ENCODE results near the gene MAP3K9.
A peak's percentile ranks its signal among the peaks of the same experiment; 100 is the strongest.
"Not testable (repeated sequence)": the region's sequence is repeated elsewhere in the genome, so short reads cannot be mapped to it uniquely, and the experiment has no call there.

Gene MAP3K9

DNA sequence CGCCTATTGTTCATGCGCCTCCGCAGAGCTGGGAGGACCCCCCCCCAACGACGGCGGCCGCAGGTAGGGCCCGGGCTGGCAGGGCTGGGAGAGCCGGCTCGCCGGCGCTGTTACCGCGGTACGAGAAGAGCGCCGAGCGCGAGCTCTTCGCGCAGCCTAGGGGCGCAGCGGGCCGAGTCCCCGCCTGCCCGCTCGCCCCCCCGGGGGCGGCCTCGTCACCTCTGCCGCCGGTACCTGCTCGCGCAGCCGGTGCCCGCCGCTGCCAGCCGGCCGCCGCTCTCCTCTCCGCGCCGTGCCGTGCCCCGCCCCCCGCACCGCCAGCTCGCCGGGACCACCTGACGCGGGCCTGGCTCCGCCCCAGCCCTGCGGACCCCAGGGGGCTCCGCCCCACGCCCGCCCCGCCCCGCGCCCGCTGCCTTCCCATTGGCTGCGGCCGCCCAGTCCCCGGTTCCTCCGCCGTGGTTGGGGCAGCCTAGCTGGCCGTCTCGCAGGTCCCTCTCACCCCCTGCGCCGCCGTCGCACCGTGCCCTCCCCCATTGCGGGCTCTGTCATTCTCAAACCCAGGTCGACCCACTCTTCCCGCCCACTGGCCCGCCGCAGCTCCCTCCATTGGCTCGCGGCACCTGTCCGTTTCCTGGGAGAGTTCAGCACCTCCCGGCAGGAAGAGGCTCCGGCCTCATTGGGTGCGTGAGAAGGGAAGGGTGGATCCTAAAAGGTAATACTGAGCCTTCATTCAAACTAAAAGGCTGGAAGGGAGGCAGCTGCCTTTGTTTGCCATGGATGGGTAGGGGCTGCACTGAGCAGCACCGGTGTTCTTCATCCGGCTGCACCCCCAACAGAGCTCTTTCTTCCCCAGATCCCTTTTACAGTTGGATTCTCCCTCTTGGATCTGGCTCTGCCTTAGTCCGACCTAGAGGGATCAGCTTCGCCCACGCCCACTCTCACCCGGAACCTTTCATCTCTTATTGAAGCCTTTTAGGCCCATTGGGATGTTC is at the start of gene MAP3K9:
Gene MAP3K9 (minus strand): TSS at position 289 of the 995 bp plus-strand sequence. CDS start 342 bp downstream, outside the sequence.
- DNase-seq, result peak; percentile 95

DNA sequence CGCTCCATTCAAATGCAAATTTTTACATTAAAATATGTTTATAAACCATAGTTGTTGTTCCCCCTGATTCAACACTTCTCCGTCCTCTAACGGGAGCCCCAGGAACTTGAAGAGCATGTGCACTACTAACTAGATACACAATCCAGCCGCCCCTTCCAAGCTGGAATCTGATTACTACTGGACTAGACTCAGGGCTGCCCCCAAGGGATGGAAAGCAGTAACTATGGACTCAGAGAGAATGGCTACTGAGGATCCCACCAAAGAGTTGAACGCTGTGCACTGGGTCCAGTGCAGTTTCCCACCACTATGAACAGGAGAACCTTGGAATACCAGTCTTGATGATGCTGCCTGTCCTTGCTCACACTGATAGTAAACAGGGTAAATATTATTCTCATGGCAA is 49.3 kb upstream of the MAP3K9 start:
- DNase-seq, result no peak

DNA sequence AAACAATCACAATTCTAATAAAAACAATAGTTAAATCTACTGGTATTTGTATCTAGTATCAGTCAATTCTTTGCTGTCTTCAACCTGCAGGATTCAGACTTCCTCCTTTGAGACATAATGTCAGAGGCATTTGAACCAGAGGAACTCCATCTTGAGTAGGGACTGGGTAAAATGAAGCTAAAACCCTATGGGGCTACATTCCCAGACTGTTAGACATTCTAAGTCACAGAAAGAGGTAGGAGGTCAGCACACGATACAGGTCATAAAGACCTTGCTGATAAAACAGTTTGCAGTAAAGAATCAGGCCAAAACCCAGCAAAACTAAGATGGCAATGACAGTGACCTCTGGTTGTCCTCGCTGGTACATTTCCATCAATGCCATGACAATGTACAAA is 48.2 kb upstream of the MAP3K9 start:
- no peak for DNase-seq

DNA sequence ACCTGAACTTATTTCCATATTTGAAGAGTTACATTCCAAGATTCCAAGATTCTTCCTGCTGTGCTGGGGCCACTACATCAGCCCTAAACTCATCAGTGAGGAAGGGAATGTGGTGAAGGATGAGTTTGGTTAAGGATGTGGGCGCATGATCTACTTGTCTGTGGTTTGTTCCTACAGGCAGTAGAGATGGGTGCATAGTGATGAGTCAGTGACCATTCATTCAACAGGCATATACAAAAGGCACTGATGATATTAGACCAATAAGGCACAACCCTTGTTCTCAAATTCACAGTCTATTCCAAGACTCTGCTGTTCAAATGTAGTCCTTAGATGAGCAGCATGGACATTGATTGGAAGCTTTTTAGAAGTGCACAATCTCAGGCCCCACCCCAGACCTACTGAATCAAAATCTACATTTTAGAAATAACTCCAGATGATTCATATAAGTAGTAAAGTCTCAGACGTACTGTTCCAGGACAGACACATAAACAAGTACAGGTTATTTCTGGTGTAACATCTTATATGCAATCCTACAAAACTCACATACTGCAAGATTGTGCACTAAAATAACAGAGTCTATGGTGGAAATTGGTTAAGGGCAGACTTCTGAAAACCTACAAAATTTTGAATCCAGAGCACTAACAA is 47.7 kb upstream of the MAP3K9 start:
- DNase-seq, result no peak

DNA sequence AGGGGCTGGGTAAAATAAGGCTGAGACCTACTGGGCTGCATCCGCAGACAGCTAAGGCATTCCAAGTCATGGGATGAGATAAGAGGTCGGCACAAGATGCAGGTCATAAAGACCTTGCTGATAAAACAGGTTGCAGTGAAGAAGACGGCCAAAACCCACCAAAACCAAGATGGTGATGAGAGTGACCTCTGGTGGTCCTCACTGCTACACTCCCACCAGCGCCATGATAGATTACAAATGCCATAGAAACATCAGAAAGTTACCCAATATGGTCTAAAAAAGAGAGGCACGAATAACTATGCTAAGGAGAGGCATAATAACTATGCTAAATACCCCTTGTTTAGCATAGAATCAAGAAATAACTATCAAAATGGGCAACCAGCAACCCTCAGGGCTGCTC is 46.2 kb upstream of the MAP3K9 start:
- DNase-seq, result no peak

DNA sequence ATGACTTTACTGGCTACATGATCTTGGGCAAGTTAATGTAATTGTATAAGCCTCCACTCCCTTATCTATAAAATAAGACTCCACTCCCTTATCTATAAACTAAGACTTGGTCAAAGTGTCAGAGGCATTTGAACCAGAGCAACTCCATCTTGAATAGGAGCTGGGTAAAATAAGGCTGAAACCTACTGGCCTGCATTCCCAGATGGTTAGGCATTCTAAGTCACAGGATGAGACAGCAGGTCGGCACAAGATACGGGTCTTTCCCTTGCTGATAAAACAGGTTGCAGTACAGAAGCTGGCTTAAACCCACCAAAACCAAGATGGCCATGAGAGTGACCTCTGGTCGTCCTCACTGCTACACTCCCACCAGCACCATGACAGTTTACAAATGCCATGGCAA is 44.3 kb upstream of the MAP3K9 start:
- not testable (repeated sequence) for DNase-seq

DNA sequence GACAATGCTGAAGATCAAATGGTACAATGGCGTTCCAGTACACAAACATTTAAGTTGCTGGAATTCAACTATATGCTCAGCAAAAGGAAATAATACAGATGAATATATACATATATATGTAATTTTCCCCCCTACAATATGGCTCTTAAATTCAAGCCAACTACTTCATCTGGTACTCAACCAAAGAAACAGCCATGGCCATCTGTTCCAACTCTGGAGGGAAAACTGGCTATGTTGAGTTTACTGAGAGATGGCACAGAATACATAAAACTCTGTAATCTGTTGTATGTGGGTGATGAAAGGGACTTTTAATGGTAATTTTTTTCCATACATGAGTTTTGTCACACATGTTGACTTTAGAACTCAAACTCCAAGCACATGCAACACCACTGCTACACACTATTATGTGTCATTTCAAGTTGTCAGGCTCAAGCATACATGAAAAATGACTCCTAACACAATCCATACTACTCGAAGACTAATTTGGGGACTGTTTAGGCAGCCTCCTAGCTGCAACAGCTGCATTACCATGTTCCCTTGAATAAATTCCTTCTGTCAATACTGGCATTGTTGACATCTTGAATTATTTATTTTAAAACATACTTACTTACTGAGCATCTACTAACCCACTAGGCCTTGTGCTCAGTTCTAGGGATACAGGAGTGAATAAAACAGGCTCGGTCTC is 38.2 kb upstream of the MAP3K9 start:
- no peak for DNase-seq

DNA sequence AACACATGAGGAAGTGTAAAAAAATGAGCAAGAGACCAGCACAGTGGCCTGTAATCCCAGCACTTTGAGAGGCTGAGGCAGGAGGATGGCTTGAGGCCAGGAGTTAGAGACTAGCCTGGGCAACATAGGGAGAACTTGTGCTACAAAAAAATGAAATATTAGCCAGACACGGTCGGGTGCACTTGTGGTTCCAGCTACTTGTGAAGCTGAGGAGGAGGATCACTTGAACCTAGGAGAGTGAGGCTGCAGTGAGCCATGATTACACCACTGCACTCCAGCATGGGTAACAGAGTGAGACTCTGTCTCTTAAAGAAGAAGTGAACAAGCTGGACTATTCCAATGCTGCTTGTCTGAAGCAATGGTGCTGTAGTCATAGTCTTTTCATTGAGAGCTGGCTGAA is 36.3 kb upstream of the MAP3K9 start:
- no peak for DNase-seq

DNA sequence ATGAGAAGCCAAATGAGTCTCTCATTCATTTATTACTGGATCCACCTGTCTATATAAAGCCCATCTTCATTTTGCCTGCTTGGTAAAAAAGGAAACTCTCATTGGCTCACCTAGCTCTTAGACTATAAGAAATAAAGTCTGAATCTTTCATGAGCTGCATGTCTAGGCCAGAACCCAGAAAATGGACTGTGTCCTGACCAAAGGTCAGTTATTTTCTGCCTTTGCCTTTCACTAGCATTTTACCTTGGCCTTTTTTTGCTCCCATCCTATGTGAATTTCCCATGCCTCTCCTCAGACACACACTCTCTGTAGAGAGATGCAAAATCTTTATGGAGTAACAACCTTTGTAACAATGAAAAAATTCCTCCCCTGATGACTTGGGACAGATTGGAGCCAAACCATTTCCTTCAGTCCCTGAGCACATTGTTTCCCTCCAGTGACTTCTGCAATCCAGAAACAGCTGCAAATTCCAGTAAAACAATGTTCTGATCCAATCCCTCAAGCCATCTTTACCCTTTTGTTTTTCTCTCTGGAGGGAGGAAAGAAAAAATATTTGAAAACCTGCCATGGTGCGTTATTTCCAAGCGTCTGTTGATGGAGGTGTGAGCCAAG is 33.6 kb upstream of the MAP3K9 start:
- no peak for DNase-seq

DNA sequence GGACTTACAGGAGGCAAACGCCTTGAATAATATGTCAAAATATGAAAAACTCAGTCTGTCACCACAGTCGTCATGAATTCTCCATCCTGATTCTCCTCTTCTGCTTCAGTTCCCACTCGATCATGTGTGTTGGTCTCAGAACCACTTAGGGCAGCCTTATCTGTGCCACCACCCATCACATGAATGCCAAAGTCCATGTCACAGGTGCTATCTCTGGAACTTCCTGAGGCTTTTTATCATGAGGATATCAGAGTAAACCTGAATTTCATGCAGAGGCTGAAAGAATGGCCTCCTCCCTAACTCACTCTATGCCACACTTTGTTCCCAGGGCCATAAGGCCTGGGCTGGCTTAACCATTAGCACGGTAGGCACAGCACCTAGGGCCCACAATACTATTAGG is 28.8 kb upstream of the MAP3K9 start:
- no peak for DNase-seq

DNA sequence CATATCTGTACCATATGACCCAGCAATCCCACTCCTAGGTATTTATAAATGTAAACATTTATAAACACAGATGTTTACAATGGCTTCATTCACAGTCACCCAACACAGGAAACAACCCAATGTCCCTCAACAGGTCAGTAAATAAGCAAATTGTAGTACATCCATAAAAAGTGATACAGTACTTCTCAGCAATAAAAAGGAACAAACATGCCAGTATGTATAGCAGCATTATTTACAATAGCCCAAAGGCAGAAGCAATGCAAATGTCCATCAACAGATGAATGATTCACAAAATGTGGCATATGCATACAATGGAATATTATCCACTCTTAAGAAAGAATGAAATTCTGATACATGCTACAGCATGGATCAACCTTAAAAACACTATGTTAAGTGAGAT is 27.6 kb upstream of the MAP3K9 start:
- DNase-seq, result no peak

DNA sequence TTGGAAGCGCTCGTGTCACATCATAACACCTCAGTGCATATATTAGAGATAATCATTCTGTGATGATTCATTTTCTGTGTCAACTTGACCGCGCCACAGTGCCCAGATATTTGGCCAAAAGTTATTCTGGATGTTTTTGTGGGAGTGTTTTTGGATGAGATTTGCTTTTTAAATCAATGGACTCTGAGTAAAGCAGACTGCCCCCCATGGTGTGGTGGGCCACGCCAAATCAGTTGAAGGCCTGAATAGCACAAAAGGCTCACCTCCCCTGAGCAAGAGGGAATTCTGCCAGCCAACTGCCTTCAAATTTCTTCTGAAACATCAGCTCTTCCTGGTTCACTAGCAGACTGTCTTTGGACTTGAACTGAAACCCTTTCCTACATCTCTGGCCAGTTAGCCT is 24.6 kb upstream of the MAP3K9 start:
- DNase-seq, result no peak

DNA sequence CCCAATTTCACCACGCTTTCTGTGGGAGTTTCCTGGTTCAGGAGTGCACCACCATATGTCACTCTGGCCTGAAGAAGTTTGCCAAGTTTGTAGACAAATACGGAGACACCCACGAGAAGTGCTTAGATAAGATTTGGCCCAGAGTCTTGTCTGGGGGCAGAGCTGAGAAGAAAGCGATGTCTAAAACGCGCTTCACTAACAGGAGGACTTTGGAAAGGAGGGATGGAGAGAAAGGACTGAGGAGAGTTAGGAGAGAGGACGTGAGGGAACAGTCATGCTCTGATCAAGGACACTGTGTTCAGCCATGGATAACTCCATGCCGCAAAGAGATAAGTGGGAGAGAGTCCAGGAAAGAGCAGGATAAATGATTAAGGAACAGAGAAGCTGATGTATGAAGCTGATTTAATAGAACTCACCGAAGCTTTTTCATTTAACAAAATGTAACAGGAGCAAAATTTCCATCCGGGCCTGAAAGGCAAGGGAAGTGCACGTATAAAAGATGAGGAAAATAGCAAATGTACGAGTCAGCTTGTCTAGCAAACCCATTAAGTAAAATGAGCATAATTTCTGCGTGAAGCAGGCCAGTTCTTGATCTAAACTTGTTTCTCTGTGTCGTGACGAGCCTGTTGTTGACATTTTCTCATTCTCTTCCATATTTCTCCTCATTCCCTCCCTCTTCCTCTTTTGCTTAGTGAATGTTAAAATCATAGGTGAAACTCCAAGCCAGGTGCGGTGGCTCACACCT is 23.4 kb upstream of the MAP3K9 start:
- DNase-seq, result no peak

DNA sequence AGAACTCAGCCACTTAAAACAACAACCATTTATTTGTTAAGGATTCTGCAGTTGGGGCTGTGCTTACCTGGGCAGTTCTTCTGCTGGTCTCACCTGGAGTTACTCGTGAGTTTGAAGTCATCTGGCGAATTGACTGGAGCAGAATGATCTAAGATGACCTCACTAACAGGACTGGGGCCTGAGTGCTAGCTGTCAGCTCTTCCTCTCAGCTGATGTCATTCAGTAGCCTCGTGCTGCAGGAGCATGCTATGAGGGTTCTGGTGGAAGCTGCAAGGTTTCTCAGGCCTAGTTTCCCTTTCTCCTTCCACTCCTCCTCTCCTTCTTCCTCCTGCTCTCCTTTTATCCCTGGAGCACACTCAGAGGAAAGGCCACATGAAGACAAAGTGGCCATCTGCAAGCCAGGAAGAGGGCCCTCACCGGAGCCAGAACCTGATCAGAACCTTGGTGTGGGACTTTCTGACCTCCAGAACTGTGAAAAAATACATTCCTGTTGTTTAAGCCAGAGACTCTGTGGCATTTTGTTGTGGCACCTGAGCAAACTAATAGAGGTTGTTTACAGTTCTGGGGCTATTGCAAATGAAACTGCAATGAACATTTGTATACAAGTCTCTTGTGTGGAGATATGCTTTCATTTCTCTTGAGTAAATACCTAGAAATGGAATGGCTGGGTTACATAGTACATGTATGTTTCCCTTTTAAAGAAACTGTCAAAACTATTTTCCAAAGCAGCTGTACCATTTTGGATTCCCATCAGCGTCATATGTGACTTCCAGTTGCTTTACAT is 21.9 kb upstream of the MAP3K9 start:
- DNase-seq, result no peak

DNA sequence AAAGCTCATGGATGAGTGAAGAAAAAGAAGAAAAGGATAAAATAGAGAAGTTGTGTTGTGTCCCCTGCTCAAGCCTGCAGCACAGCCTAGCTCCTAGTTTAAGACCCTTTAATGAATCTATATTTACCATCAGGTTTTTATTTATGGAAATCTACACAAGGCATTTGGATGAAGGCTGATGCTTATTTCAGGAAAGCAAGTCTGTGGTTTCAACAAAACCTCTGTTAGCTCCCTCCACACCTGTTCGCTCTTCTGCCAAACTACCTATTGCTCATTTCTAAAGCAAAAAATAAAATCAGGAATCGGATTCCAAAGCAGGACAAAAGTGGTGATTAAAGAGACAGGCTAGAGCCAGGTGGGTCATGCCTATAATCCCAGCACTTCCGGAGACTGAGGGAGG is 18.9 kb upstream of the MAP3K9 start:
- no peak for DNase-seq

DNA sequence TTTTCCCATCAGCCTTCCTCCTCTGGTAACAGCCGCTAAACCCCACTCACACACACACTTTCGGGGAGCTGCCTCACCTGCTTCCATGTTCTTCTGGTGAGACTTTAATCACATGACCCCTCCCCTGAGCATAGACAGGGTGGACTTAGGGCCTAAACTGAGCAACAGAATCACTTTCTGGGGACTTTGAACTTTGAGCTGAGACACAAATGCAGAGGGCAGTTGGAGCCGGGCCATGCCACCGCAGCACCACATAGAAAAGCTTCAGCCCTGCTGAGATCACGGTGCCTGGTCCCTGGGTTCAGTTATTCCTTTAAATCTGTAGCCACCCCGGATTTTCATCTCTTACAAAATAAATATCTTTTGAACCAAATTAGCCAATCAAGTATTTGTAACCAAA is 18.4 kb upstream of the MAP3K9 start:
- no peak for DNase-seq

DNA sequence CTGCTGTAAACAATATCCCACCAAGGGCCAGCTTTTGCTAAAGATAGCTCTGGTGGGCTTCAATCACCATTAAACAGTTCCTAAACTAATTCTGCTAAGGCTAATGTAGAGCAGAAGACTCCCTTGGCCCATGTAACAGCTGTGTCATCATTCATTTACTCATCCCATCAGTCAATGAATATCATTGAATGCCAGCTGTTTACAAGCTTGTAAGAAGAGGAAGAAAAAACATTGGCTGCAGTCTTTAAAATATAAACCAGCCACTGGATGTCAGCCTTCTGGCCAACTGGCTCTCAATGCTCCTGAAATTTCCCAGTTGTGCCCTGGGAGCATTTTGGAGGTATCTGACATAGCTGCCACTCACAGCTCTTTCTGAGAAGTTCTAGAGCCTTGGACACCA is 18.0 kb upstream of the MAP3K9 start:
- no peak for DNase-seq

DNA sequence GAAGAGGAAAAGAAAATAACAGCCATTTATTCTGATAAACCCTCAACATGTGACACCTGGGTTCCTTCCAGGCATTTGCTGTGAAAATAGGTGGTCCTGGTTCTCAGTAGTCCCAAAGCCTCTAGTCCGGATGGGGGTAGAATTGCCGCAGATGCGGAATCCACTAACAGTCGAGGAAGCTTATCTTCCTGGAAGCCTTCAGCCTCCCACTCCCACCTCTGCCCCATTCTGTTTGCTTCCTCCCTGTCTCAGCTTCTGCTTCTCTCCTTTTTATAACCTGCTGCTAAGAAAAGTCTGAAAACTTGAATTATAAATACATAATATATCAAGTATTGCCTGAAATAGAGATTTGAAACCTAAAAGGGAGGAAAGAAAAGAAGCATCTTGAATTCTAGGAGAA is 14.0 kb upstream of the MAP3K9 start:
- DNase-seq, result no peak

DNA sequence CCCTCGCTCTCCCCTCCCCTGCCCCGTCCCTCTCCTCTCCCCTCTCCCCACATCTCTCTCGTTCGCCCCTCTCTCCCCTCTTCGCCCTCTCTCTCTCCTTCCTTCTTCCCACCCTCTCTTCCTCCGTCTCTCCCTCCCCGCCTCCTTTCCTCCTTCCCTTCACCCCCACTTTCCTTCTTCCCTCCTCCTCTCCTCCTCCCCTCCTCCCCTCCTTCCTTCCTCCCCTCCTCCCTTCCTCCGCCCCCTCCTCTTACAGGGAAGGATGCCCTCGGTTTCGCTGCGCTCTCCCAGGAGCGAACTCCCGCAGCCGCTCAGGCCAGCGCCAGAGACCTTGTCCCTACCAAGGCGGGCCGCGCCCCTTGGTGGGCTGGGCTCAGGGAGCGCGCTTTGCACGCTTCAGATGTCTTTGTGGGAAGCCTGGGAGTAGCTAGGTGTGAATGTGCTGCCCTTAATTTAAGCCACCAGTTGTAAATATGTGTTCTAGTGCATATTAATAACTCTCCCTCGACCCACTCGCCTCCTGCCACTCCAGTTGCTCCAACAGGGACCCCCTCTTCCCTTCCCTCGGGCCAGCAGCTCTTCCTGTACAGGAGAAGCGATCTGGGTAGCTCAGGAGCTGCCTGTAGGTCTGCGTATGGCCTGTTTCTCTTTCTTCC is 13.3 kb upstream of the MAP3K9 start:
- no peak for DNase-seq

DNA sequence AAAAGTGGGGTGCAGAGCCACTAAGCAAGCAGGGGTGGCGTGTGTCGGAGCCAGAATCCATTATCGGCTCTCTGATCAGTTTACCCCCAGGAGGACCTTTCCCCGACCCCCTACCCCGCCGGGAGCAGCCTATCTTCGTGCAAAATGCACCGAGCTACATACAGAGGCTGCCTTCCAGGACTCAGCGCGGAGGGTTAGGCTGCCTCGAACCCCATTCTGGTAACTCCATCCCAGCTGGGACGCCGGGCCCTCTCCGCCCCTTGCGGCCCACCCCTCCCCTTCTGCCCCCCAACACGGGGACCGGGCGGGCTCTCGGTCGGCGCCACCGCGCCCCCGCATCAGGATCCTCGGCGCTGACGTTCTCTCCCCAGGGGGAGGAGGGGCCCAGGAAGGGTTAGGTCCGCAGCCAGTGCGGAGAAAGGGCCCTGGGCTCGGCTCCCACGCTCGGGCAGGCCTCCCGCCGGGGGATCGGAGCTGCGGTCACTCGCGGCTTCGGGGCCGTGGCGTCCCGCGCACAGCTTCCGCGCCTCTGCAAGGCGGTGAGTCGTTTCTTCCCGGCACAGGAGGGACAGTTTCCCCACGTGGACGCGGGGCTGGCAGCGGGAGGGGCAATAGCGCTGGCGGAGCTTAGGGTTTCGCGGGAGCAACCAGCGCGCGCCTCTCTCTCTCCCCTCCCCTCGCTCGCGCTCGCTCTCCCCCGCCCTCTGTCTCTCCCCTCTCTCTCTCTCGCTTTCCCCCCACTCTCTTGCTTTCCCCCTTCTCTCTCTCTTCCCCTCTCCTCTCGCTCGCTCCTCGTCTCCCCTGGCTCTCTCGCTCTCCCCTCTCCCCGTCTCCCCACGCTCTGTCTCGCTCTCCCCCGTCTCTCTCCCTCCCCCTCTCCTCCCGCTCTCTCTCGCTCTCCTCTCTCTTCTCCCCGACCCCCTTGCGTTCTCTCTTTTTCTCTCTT is 12.5 kb upstream of the MAP3K9 start:
- DNase-seq, result peak; percentile 28

Measured in NK-92 treated with Interleukin-12 subunit alpha and Interleukin-12 subunit beta, amount 100 ng/mL, for 24 hours (cell line).